ENCODE data around the gene CRELD1.

Gene CRELD1

DNA sequence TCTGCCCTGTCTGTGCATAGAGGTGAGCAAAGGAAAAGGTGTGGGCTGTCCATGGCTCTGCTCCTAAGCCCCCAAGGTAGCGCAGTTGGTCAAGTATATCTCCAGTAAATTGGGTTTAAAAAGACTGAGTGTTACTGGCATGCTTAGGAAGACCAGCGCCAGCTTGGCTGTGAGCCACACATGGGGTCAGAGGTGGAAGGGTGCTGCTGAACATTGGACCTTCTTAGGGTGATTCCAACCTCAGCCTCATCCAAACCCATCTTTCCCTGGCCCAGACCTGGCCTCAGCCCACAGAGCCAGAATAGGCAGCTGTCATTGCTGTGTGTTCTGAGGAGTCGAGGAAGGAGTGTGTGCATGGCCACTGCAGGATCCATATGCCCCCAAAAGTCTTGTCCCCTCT is 25.3 kb upstream of the CRELD1 start:
- TF ChIP-seq POLR2AphosphoS5 (IDR thresholded peaks at IDR 0.05; ENCODE audit: low read depth, low read length) (no peak), TAF1 (IDR thresholded peaks at IDR 0.05; ENCODE audit: borderline replicate concordance, insufficient read depth, low read length) (no peak)

DNA sequence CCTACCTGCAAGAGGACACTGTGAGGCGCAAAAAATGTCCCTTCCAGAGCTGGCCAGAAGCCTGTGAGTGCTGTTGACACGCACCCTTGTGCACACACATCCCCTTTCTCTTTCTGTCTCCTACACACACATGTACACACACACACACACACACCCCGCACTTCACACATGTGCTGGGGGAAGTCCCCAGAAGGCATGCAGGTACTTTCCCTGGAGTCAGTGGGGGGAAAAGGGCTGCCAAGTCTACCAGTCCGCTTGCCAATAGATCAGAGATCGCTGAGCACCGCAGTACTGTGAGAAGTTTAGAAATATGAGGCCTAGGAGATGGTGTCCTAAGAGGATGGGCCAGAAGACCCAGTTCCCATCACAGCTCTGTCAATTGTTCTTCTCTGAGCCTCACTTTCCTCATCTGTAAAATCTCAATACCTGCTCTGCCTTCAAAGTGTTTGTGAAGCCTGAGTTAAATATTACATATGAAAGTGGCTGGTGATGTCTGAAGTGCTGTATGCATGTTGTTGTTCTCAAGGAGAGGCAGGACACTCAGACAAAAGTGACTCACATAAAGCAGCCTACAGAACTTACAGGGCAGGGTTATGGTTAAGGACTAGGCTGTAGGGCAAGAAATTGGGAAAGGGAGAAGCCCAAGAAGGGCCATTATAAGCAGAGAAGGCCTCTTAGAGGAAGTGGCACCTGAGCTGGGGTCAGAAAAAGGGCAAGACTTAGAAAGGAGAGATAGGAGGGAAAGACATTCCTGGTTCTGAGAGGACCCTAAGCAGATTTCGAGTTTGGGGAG is 24.2 kb upstream of the CRELD1 start:
- TF ChIP-seq REST (IDR thresholded peaks at IDR 0.05; ENCODE audit: insufficient read depth in 1 of 2, low read depth in 2 of 2, low read length in 2 of 2) (no peak), FOXP2 (optimal IDR thresholded peaks at IDR 0.05; ENCODE audit: borderline replicate concordance, extremely low read depth, extremely low read length, insufficient read depth) (no peak), POLR2AphosphoS5 (IDR thresholded peaks at IDR 0.05; ENCODE audit: low read depth, low read length) (no peak), SIN3A (IDR thresholded peaks at IDR 0.05; ENCODE audit: borderline replicate concordance, insufficient read depth, low read length) (no peak), TAF1 (IDR thresholded peaks at IDR 0.05; ENCODE audit: borderline replicate concordance, insufficient read depth, low read length) (no peak)

GRCh38 chr3:9911863-9912262 is 21.8 kb upstream of the CRELD1 start:
- TF ChIP-seq SIN3A (IDR thresholded peaks at IDR 0.05; ENCODE audit: borderline replicate concordance, insufficient read depth, low read length), result no peak
- no peak for TF ChIP-seq FOXP2 (optimal IDR thresholded peaks at IDR 0.05; ENCODE audit: borderline replicate concordance, extremely low read depth, extremely low read length, insufficient read depth)
- TF ChIP-seq TAF1 (IDR thresholded peaks at IDR 0.05; ENCODE audit: borderline replicate concordance, insufficient read depth, low read length), result no peak
- TF ChIP-seq POLR2AphosphoS5 (IDR thresholded peaks at IDR 0.05; ENCODE audit: low read depth, low read length), result no peak
- no peak for TF ChIP-seq REST (IDR thresholded peaks at IDR 0.05; ENCODE audit: insufficient read depth in 1 of 2, low read depth in 2 of 2, low read length in 2 of 2)

- TF ChIP-seq FOXP2 (optimal IDR thresholded peaks at IDR 0.05; ENCODE audit: borderline replicate concordance, extremely low read depth, extremely low read length, insufficient read depth) (no peak), SIN3A (IDR thresholded peaks at IDR 0.05; ENCODE audit: borderline replicate concordance, insufficient read depth, low read length) (no peak), POLR2AphosphoS5 (IDR thresholded peaks at IDR 0.05; ENCODE audit: low read depth, low read length) (no peak), TAF1 (IDR thresholded peaks at IDR 0.05; ENCODE audit: borderline replicate concordance, insufficient read depth, low read length) (no peak), REST (IDR thresholded peaks at IDR 0.05; ENCODE audit: insufficient read depth in 1 of 2, low read depth in 2 of 2, low read length in 2 of 2) (no peak)
These were observed 21.2 kb upstream of the CRELD1 start for GRCh38 chr3:9912294-9912935.

- no peak for TF ChIP-seq POLR2AphosphoS5 (IDR thresholded peaks at IDR 0.05; ENCODE audit: low read depth, low read length)
- no peak for TF ChIP-seq SIN3A (IDR thresholded peaks at IDR 0.05; ENCODE audit: borderline replicate concordance, insufficient read depth, low read length)
- TF ChIP-seq TAF1 (IDR thresholded peaks at IDR 0.05; ENCODE audit: borderline replicate concordance, insufficient read depth, low read length), result no peak
- TF ChIP-seq FOXP2 (optimal IDR thresholded peaks at IDR 0.05; ENCODE audit: borderline replicate concordance, extremely low read depth, extremely low read length, insufficient read depth), result no peak
These were observed 20.0 kb upstream of the CRELD1 start for GRCh38 chr3:9913601-9914000.

- TF ChIP-seq TAF1 (IDR thresholded peaks at IDR 0.05; ENCODE audit: borderline replicate concordance, insufficient read depth, low read length) (no peak), POLR2AphosphoS5 (IDR thresholded peaks at IDR 0.05; ENCODE audit: low read depth, low read length) (no peak), FOXP2 (optimal IDR thresholded peaks at IDR 0.05; ENCODE audit: borderline replicate concordance, extremely low read depth, extremely low read length, insufficient read depth) (no peak), REST (IDR thresholded peaks at IDR 0.05; ENCODE audit: insufficient read depth in 1 of 2, low read depth in 2 of 2, low read length in 2 of 2) (no peak), SIN3A (IDR thresholded peaks at IDR 0.05; ENCODE audit: borderline replicate concordance, insufficient read depth, low read length) (no peak)
These were observed 19.6 kb upstream of the CRELD1 start for GRCh38 chr3:9914011-9914410.

All from PFSK-1 (cell line).